Measurements from ENCODE around the gene FBLN2. TPM values are rescaled to one million over a fixed set of nuclear protein-coding genes. Genes with fewer than 3 reads are reported as not detected.

The FBLN2 gene
- polyA plus RNA-seq, 3 donors, result 0.08 TPM; not detected in 2

DNA sequence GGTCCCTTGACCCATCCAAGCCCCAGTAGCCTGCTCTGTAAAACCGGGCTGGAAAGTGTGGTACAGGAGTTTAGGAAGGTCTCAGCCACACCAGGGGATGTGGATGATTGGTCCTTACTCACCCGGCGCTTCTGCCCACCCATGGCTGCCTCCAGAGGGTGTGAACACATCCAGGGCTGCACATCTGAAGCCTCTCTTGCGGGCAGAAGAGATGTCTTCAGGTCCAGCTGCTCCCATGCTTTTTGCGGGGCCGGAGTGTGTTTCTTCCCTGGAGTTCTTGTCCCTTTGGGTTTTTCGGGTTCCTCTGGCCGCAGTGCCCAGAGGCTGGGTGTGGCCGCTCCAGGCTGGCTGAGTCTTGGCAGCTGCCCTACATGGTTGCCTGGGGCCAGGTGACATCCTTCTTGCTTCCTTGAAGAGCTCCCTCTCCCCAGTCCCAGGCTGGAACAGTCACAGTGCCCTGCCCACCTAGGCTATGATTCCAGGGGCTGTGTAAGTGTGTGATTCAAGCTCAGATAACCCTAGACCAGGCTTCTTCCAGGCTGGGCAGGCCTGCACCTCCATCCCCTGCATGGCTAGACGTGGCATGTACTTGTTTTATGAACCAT is 34.9 kb upstream of the FBLN2 start:
- Histone ChIP-seq H3K27ac (ENCODE audit: low read depth in 1 of 2, low read length in 2 of 2) (no peak overlapping the region), H3K27me3 (ENCODE audit: control insufficient read depth in 2 of 2, insufficient read depth in 2 of 2, low read length in 2 of 2) (no peaks in the 10 kb centered on the region), H3K79me2 (ENCODE audit: insufficient read depth, low read length) (no peaks in the 10 kb centered on the region), H3K36me3 (replicated peaks in 1 of 2; ENCODE audit: control insufficient read depth in 1 of 2, insufficient read depth in 2 of 2, low read length in 2 of 2) (no peaks in the 10 kb centered on the region), H3K4me2 (replicated peaks; ENCODE audit: extremely low read depth, low read length, poor library complexity, severe bottlenecking) (no peak overlapping the region), H3K9ac (ENCODE audit: insufficient read depth, low read length, poor library complexity, severe bottlenecking) (no peak overlapping the region), H3K9me3 (replicated peaks in 1 of 2; ENCODE audit: control insufficient read depth in 1 of 2, insufficient read depth in 1 of 2, low read length in 2 of 2) (no peaks in the 10 kb centered on the region), H3K4me1 (ENCODE audit: control insufficient read depth in 1 of 2, insufficient read depth in 2 of 2, low read length in 2 of 2) (no peaks in the 10 kb centered on the region), H4K20me1 (ENCODE audit: insufficient read depth, low read length) (no peaks in the 10 kb centered on the region), H3K4me3 (replicated peaks in 1 of 3; ENCODE audit: low read depth in 2 of 3, low read length in 3 of 3) (no peak overlapping the region), H2AFZ (ENCODE audit: insufficient read depth, low read depth, low read length, poor library complexity, severe bottlenecking) (no peak overlapping the region)
- DNase-seq, result no peak
- Mint-ChIP-seq H3K4me1 (no peaks in the 10 kb centered on the region), H3K4me3 (no peak overlapping the region), H3K36me3 (no peaks in the 10 kb centered on the region), H3K27ac (no peak overlapping the region), H3K9me3 (peaks cover 0 to 2% (median 0%) of the 10 kb centered on the region in 7 donors), H3K27me3 (ENCODE audit: low read depth in 3 of 3) (peaks cover 0 to 8% (median 0%) of the 10 kb centered on the region in 3 donors)
- TF ChIP-seq, protein P1, sequence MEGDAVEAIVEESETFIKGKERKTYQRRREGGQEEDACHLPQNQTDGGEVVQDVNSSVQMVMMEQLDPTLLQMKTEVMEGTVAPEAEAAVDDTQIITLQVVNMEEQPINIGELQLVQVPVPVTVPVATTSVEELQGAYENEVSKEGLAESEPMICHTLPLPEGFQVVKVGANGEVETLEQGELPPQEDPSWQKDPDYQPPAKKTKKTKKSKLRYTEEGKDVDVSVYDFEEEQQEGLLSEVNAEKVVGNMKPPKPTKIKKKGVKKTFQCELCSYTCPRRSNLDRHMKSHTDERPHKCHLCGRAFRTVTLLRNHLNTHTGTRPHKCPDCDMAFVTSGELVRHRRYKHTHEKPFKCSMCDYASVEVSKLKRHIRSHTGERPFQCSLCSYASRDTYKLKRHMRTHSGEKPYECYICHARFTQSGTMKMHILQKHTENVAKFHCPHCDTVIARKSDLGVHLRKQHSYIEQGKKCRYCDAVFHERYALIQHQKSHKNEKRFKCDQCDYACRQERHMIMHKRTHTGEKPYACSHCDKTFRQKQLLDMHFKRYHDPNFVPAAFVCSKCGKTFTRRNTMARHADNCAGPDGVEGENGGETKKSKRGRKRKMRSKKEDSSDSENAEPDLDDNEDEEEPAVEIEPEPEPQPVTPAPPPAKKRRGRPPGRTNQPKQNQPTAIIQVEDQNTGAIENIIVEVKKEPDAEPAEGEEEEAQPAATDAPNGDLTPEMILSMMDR (IDR thresholded peaks at IDR 0.05), result no peak
- 85% methylated on average over 9 of the region's 10 CpGs for WGBS (ENCODE audit: insufficient coverage)
- intact Hi-C loops (cut with micrococcal nuclease), result no loop called here

DNA sequence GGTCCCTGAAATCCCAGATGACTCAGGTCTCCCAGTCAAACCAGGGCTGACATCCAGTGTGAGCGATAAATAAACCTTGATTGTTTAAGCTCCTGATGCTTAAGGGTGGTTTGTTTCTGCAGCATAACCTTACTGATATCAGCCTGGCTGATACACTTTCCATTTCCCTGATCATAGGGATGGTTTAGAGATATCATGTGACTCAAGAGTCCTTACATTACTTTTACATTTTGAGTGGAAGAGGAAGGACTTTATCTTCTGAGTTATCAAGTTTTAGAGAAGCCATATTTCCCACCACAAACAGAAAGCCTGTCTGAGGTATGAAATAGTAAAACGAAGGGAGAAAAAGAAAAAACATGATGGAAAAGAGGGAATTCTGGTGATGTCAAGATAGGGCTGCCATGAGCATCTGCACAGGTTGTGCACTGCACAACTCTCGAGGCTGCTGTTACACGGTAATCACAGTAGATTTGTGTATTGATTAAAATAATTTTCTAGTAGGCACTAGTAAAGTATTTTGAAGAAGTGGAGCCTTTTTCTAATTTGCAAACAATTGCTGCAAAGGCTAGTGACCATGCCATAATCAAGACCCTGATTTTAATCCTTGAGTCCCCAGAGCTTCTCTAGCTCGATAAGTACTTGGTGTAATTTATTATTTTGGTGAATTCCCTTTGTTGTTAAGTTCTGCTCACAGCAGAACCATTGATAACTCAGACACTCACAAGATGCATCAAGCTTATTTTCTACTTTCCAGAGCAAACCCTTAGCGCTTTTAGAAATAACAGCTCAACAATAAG is 34.1 kb upstream of the FBLN2 start:
- H3K4me1 Mint-ChIP-seq, result no peaks in the 10 kb centered on the region
- no peaks in the 10 kb centered on the region for H4K20me1 ChIP-seq (ENCODE audit: insufficient read depth, low read length)
- DNase-seq, result no peak
- no peak overlapping the region for H3K4me3 ChIP-seq (replicated peaks in 1 of 3; ENCODE audit: low read depth in 2 of 3, low read length in 3 of 3)
- H3K36me3 Mint-ChIP-seq, result no peaks in the 10 kb centered on the region
- 0% methylated on average over 1 of the region's 6 CpGs for WGBS (ENCODE audit: insufficient coverage)
- no peak overlapping the region for H3K27ac ChIP-seq (ENCODE audit: low read depth in 1 of 2, low read length in 2 of 2)
- no peak overlapping the region for H3K9ac ChIP-seq (ENCODE audit: insufficient read depth, low read length, poor library complexity, severe bottlenecking)
- no peak overlapping the region for H2AFZ ChIP-seq (ENCODE audit: insufficient read depth, low read depth, low read length, poor library complexity, severe bottlenecking)
- no peak overlapping the region for H3K4me2 ChIP-seq (replicated peaks; ENCODE audit: extremely low read depth, low read length, poor library complexity, severe bottlenecking)
- H3K4me1 ChIP-seq (ENCODE audit: control insufficient read depth in 1 of 2, insufficient read depth in 2 of 2, low read length in 2 of 2), result no peaks in the 10 kb centered on the region
- no peak overlapping the region for H3K4me3 Mint-ChIP-seq
- H3K9me3 ChIP-seq (replicated peaks in 1 of 2; ENCODE audit: control insufficient read depth in 1 of 2, insufficient read depth in 1 of 2, low read length in 2 of 2), result no peaks in the 10 kb centered on the region
- intact Hi-C loops (cut with micrococcal nuclease), result no loop called here
- H3K27me3 Mint-ChIP-seq (ENCODE audit: low read depth in 3 of 3), result peaks cover 0 to 8% (median 2%) of the 10 kb centered on the region in 3 donors
- no peak overlapping the region for H3K27ac Mint-ChIP-seq
- peaks cover 0 to 2% (median 0%) of the 10 kb centered on the region in 7 donors for H3K9me3 Mint-ChIP-seq
- no peaks in the 10 kb centered on the region for H3K36me3 ChIP-seq (replicated peaks in 1 of 2; ENCODE audit: control insufficient read depth in 1 of 2, insufficient read depth in 2 of 2, low read length in 2 of 2)
- H3K79me2 ChIP-seq (ENCODE audit: insufficient read depth, low read length), result no peaks in the 10 kb centered on the region
- no peaks in the 10 kb centered on the region for H3K27me3 ChIP-seq (ENCODE audit: control insufficient read depth in 2 of 2, insufficient read depth in 2 of 2, low read length in 2 of 2)
- TF ChIP-seq, protein P1 (IDR thresholded peaks at IDR 0.05), result no peak

All from CD14-positive monocyte (primary cell).